Endothelial cell of umbilical vein (primary cell): ENCODE data around the gene GPSM1. TPM values are rescaled to one million over a fixed set of nuclear protein-coding genes. Genes with fewer than 3 reads are reported as not detected.

ENCODE experiments used
- BruUV-seq: library from RNA; stranded (reverse); fragments of 400-500 nt; replicated peaks from 2 replicates; lab custom pipeline; 2021; lab: Mats Ljungman, UMichigan
- CTCF ChIA-PET: fragments of 300-600, 350-600 bp; sonication (Branson Sonifier 250); formaldehyde crosslinking; loops from one replicate; lab custom pipeline; 2021; ENCODE audit warnings: antibody characterized with exemption, inconsistent platforms; lab: Charles Lee
- POLR2A ChIA-PET: fragments of 300-600, 350-600 bp; sonication (Branson Sonifier 250); formaldehyde crosslinking; loops from one replicate; lab custom pipeline; 2021; ENCODE audit warnings: antibody characterized with exemption, inconsistent platforms; lab: Charles Lee
- DNase-seq: peaks from one replicate; pipeline ENCODE4 v3.0.0-alpha.2; 2011; ENCODE audit warnings: low read depth, low spot score
- FAIRE-seq: peaks from 2 replicates; lab custom pipeline; 2011; peaks lifted over from hg19 to GRCh38; lab: Jason Lieb, UNC
- H2AFZ ChIP-seq: 2 replicates; pipeline ENCODE4 v1.6.0; 2012; ENCODE audit warnings: low read depth, low read length, control low read depth, inconsistent platforms
- H3K27ac ChIP-seq: 2 replicates; pipeline ENCODE4 v1.5.1; 2011; ENCODE audit warnings: low read depth, mild to moderate bottlenecking, control low read depth, low read length, moderate library complexity; ENCODE audit not compliant: insufficient read depth
- H3K27me3 ChIP-seq, 2 experiments: 2 replicates each; pipeline versions ENCODE4 v1.6.0 to v1.6.1; 2011; ENCODE audit warnings: low read length in 2 of 2, mixed read lengths in 1 of 2; ENCODE audit not compliant: control insufficient read depth in 2 of 2, insufficient read depth in 2 of 2
- H3K36me3 ChIP-seq, 2 experiments: 2 replicates in 1 of 2; 3 replicates in 1 of 2; pipeline ENCODE4 v1.5.1; 2011; ENCODE audit warnings: low read length in 2 of 2, mild to moderate bottlenecking in 1 of 2, moderate library complexity in 1 of 2; ENCODE audit not compliant: control insufficient read depth in 2 of 2, insufficient read depth in 2 of 2; ENCODE audit errors: extremely low read depth in 1 of 2
- H3K4me1 ChIP-seq: 3 replicates; pipeline ENCODE4 v1.5.1; 2011; ENCODE audit warnings: mild to moderate bottlenecking, low read length; ENCODE audit not compliant: control insufficient read depth, insufficient read depth; ENCODE audit errors: extremely low read depth
- H3K4me2 ChIP-seq: 2 replicates; pipeline ENCODE4 v1.6.1; 2011; ENCODE audit warnings: low read length, control low read depth, mixed read lengths; ENCODE audit not compliant: insufficient read depth
- H3K4me3 ChIP-seq, 3 experiments: fragments of 200-600 bp in 1 of 3; sonication (generic), shearing (Covaris generic) in 1 of 3; replicated peaks in 1 of 3; 2 replicates each; pipeline ENCODE4 v1.5.1; 2011 to 2016; ENCODE audit warnings: control low read depth in 3 of 3, low read length in 3 of 3, mild to moderate bottlenecking in 2 of 3, inconsistent platforms in 1 of 3, low read depth in 1 of 3, moderate library complexity in 1 of 3; ENCODE audit not compliant: insufficient read depth in 1 of 3
- H3K79me2 ChIP-seq: 2 replicates; pipeline ENCODE4 v1.6.0; 2012; ENCODE audit warnings: low read length, inconsistent platforms; ENCODE audit not compliant: control insufficient read depth, insufficient read depth
- H3K9ac ChIP-seq: replicated peaks from 2 replicates; pipeline ENCODE3; 2011; ENCODE audit warnings: low read length, control low read depth; ENCODE audit not compliant: insufficient read depth; ENCODE audit errors: extremely low read depth
- H3K9me1 ChIP-seq: replicated peaks from 3 replicates; pipeline ENCODE4 v1.6.0; 2011; ENCODE audit warnings: mild to moderate bottlenecking, low read length; ENCODE audit not compliant: control insufficient read depth, insufficient read depth; ENCODE audit errors: extremely low read depth
- H3K9me3 ChIP-seq: replicated peaks from 2 replicates; pipeline ENCODE4 v1.5.1; 2012; ENCODE audit warnings: low read length, inconsistent platforms; ENCODE audit not compliant: control insufficient read depth, insufficient read depth
- H4K20me1 ChIP-seq: replicated peaks from 2 replicates; pipeline ENCODE3; 2011; ENCODE audit warnings: mild to moderate bottlenecking, low read length; ENCODE audit not compliant: control insufficient read depth, insufficient read depth; ENCODE audit errors: extremely low read depth
- CTCF ChIP-seq, 2 donors: IDR thresholded peaks; 1 replicate in 1 of 2; 2 replicates in 1 of 2; pipeline ENCODE4 v1.5.1; 2011; ENCODE audit warnings: low read length in 2 of 2, mild to moderate bottlenecking in 2 of 2, moderate library complexity in 2 of 2, control low read depth in 1 of 2, inconsistent platforms in 1 of 2, low read depth in 1 of 2; ENCODE audit not compliant: insufficient read depth in 1 of 2; ENCODE audit errors: extremely low read depth in 1 of 2
- EZH2 ChIP-seq: IDR thresholded peaks from 2 replicates; pipeline ENCODE4 v1.6.1; 2012; ENCODE audit warnings: borderline replicate concordance, low read depth, mild to moderate bottlenecking, moderate library complexity, low read length, inconsistent platforms; ENCODE audit not compliant: severe bottlenecking
- FOS ChIP-seq: IDR thresholded peaks from 2 replicates; pipeline ENCODE4 v1.6.1; 2011; ENCODE audit warnings: mild to moderate bottlenecking, low read length, moderate library complexity, borderline replicate concordance; ENCODE audit not compliant: insufficient read depth
- GATA2 ChIP-seq: IDR thresholded peaks from 2 replicates; pipeline ENCODE4 v1.7.0; 2011; ENCODE audit warnings: low read depth, mild to moderate bottlenecking, moderate library complexity, mixed read lengths, low read length; ENCODE audit not compliant: insufficient read length, insufficient read depth
- JUN ChIP-seq: IDR thresholded peaks from 2 replicates; pipeline ENCODE4 v1.6.1; 2011; ENCODE audit warnings: borderline replicate concordance, low read depth; ENCODE audit not compliant: insufficient read length, insufficient read depth
- MAX ChIP-seq: IDR thresholded peaks from 2 replicates; pipeline ENCODE4 v1.6.1; 2011; ENCODE audit not compliant: insufficient read depth, insufficient read length
- MYC ChIP-seq: IDR thresholded peaks from one replicate; pipeline ENCODE4 v1.6.1; 2011; ENCODE audit warnings: mild to moderate bottlenecking, low read depth, low read length
- POLR2A ChIP-seq: IDR thresholded peaks from 2 replicates; pipeline ENCODE4 v1.6.1; 2012; ENCODE audit warnings: low read depth, mild to moderate bottlenecking, control low read depth, low read length
- POLR2AphosphoS5 ChIP-seq: IDR thresholded peaks from 2 replicates; pipeline ENCODE4 v1.6.1; 2012; ENCODE audit warnings: low read depth, mild to moderate bottlenecking, control low read depth, low read length, moderate library complexity; ENCODE audit not compliant: insufficient read depth
- dilution Hi-C: fragments of 300-500 bp; cut with MboI; formaldehyde crosslinking; loops from one replicate; pipeline ENCODE4 v1.15.0; 2019; ENCODE audit warnings: low sequenced_read_pairs; ENCODE audit not compliant: extremely low pct_ligation_motif_present
- intact Hi-C: fragments of 100-400 bp; cut with micrococcal nuclease; formaldehyde crosslinking; loops from one replicate; pipeline ENCODE4 v1.10.0; 2022
- polyA plus RNA-seq, 4 experiments: library from polyadenylated mRNA; depleted of rRNA in 3 of 4; stranded (reverse) in 3 of 4; unstranded in 1 of 4; fragments of >200 nt; gene quantifications; 2 replicates each; pipeline versions ENCODE4 v1.2.1 to v1.2.3, GENCODE V29; 2011 to 2012; ENCODE audit warnings: missing spikeins in 1 of 4
- total RNA-seq: library from RNA; stranded (reverse); gene quantifications from 2 replicates; pipeline ENCODE4 v1.2.3, GENCODE V29; 2021

Gene GPSM1
- total and polyA plus RNA-seq, 2 donors (not counting 3 experiments of a cell fraction or from before 2014, with no cell fraction given), result 34.6 to 47.1 TPM

GRCh38 chr9:136337416-136338395, 10.4 kb downstream of the GPSM1 start:
- no peak overlapping the region for H2AFZ ChIP-seq
- no TSS peak for BruUV-seq
- H4K20me1 ChIP-seq, result no peaks in the 10 kb centered on the region
- peaks cover 5% of the 10 kb centered on the region for H3K4me1 ChIP-seq
- TF ChIP-seq EZH2 (no peak), FOS (no peak), GATA2 (no peak), POLR2AphosphoS5 (no peak), POLR2A (no peak), MAX (no peak), CTCF (IDR thresholded peaks at IDR 0.05; ENCODE audit: extremely low read depth in 1 of 2, insufficient read depth in 1 of 2, low read depth in 1 of 2, low read length in 2 of 2) (no peak), MYC (no peak), JUN (no peak)
- peaks cover 3% of the 10 kb centered on the region for H3K79me2 ChIP-seq
- intact Hi-C loops, result no loop called here
- H3K4me2 ChIP-seq, result no peak overlapping the region
- no peak overlapping the region for H3K4me3 ChIP-seq
- no peak for FAIRE-seq
- DNase-seq, result no peak
- H3K9me1 ChIP-seq, result no peaks in the 10 kb centered on the region
- CTCF ChIA-PET, result interaction anchor here (0.8 to 1.3 kb wide), 4 partner anchors 8 to 28 kb away, joined by 3 to 7 read pairs (median 3); no protein-coding TSS in a partner anchor
- H3K27ac ChIP-seq, result no peak overlapping the region
- POLR2A ChIA-PET, result no interaction called here
- dilution Hi-C loops, result no loop called here
- peaks cover 5 to 36% of the 10 kb centered on the region in 2 experiments for H3K36me3 ChIP-seq
- H3K9ac ChIP-seq, result no peak overlapping the region
- no peaks in the 10 kb centered on the region for H3K9me3 ChIP-seq
- no peaks in the 10 kb centered on the region for H3K27me3 ChIP-seq
